ENCODE data around the gene OS9. TPM values are rescaled to one million over a fixed set of nuclear protein-coding genes. Genes with fewer than 3 reads are reported as not detected.

The OS9 gene
- total RNA-seq, 1 experiment from 2014 or later, result 145 TPM

- ATAC-seq (no peak), DNase-seq (no peak)
- Histone ChIP-seq H3K27ac (ENCODE audit: low read length) (no peak overlapping the region), H3F3A (ENCODE audit: low read length, unreplicated experiment) (no peaks in the 10 kb centered on the region), H3K9me3 (ENCODE audit: low read length) (no peaks in the 10 kb centered on the region), H3K4me3 (ENCODE audit: low read length) (no peak overlapping the region), H3K4me1 (ENCODE audit: insufficient read depth, low read length) (peaks cover 16% of the 10 kb centered on the region), H3K4me2 (ENCODE audit: low read length) (no peak overlapping the region), H3K9me2 (replicated peaks; ENCODE audit: low read length) (no peaks in the 10 kb centered on the region), H2AFZ (ENCODE audit: low read length) (no peak overlapping the region), H3K36me3 (ENCODE audit: low read depth, low read length) (no peaks in the 10 kb centered on the region), H3K9ac (ENCODE audit: low read length) (no peak overlapping the region), H3K79me2 (ENCODE audit: low read length) (no peaks in the 10 kb centered on the region; the same call in 1 of the 2 replicates), H4K20me1 (ENCODE audit: low read length) (no peaks in the 10 kb centered on the region), H3K27me3 (ENCODE audit: low read length) (no peaks in the 10 kb centered on the region)
- ChIA-PET CTCF (no interaction called here), POLR2A (ENCODE audit: unreplicated experiment) (interaction anchor here (0.6 kb wide), 1 partner anchor 202 kb away, joined by 4 read pairs; no protein-coding TSS in a partner anchor)
- no TSS peak for BruUV-seq (replicated peaks)
- intact Hi-C loops (cut with micrococcal nuclease), result no loop called here
- TF ChIP-seq EZH2phosphoT487 (IDR thresholded peaks at IDR 0.05; ENCODE audit: borderline replicate concordance, low read length) (no peak), EZH2 (IDR thresholded peaks at IDR 0.05; ENCODE audit: low read length, unreplicated experiment) (no peak)
- TF ChIP-seq, protein P1, sequence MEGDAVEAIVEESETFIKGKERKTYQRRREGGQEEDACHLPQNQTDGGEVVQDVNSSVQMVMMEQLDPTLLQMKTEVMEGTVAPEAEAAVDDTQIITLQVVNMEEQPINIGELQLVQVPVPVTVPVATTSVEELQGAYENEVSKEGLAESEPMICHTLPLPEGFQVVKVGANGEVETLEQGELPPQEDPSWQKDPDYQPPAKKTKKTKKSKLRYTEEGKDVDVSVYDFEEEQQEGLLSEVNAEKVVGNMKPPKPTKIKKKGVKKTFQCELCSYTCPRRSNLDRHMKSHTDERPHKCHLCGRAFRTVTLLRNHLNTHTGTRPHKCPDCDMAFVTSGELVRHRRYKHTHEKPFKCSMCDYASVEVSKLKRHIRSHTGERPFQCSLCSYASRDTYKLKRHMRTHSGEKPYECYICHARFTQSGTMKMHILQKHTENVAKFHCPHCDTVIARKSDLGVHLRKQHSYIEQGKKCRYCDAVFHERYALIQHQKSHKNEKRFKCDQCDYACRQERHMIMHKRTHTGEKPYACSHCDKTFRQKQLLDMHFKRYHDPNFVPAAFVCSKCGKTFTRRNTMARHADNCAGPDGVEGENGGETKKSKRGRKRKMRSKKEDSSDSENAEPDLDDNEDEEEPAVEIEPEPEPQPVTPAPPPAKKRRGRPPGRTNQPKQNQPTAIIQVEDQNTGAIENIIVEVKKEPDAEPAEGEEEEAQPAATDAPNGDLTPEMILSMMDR (conservative IDR thresholded peaks at IDR 0.05; ENCODE audit: low read depth, low read length), result no peak
Measured at GRCh38 chr12:57758552-57759359, 64.8 kb downstream of the OS9 start.

GRCh38 chr12:57759360-57759980 lies 65.5 kb downstream of the OS9 start:
- ATAC-seq, result peak; percentile 42
- Histone ChIP-seq H2AFZ (ENCODE audit: low read length) (no peak overlapping the region), H3K4me1 (ENCODE audit: insufficient read depth, low read length) (peaks cover 13% of the 10 kb centered on the region), H3K79me2 (ENCODE audit: low read length) (no peaks in the 10 kb centered on the region; the same call in 1 of the 2 replicates), H3K4me3 (ENCODE audit: low read length) (no peak overlapping the region), H3K27ac (ENCODE audit: low read length) (no peak overlapping the region), H4K20me1 (ENCODE audit: low read length) (no peaks in the 10 kb centered on the region), H3K36me3 (ENCODE audit: low read depth, low read length) (no peaks in the 10 kb centered on the region), H3K9me2 (replicated peaks; ENCODE audit: low read length) (no peaks in the 10 kb centered on the region), H3K27me3 (ENCODE audit: low read length) (no peaks in the 10 kb centered on the region), H3K4me2 (ENCODE audit: low read length) (no peak overlapping the region), H3F3A (ENCODE audit: low read length, unreplicated experiment) (no peaks in the 10 kb centered on the region), H3K9me3 (ENCODE audit: low read length) (no peaks in the 10 kb centered on the region), H3K9ac (ENCODE audit: low read length) (no peak overlapping the region)
- DNase-seq, result peak; percentile 56
- intact Hi-C loops (cut with micrococcal nuclease), result no loop called here
- ChIA-PET POLR2A (ENCODE audit: unreplicated experiment) (interaction anchor here (0.6 kb wide), 1 partner anchor 129 kb away, joined by 3 read pairs; no protein-coding TSS in a partner anchor), CTCF (no interaction called here)
- no TSS peak for BruUV-seq (replicated peaks)
- TF ChIP-seq, protein P1 (conservative IDR thresholded peaks at IDR 0.05; ENCODE audit: low read depth, low read length), result peak; percentile 80
- no peak for TF ChIP-seq EZH2phosphoT487 (IDR thresholded peaks at IDR 0.05; ENCODE audit: borderline replicate concordance, low read length)

Data from PC-3 (cell line).